Measurements from ENCODE around the gene FLACC1.

Gene FLACC1

GRCh38 chr2:201257956-201258665 is 99.0 kb downstream of the FLACC1 start:
- Histone ChIP-seq H3K9ac (ENCODE audit: low read depth in 1 of 2, low read length in 2 of 2) (peak overlapping the region; percentile 76 to 90), H3K9me3 (ENCODE audit: control insufficient read depth in 1 of 2, low read length in 2 of 2) (no peaks in the 10 kb centered on the region), H3K4me1 (ENCODE audit: control insufficient read depth in 1 of 2, insufficient read depth in 2 of 2, low read length in 2 of 2) (peaks cover 28 to 36% of the 10 kb centered on the region in 2 donors), H3K27me3 (ENCODE audit: control insufficient read depth in 1 of 2, insufficient read depth in 2 of 2, low read length in 2 of 2) (no peaks in the 10 kb centered on the region), H3K36me3 (ENCODE audit: control insufficient read depth in 1 of 2, insufficient read depth in 2 of 2, low read length in 2 of 2) (no peaks in the 10 kb centered on the region), H3K27ac (ENCODE audit: low read depth, low read length) (peak overlapping the region; percentile 93), H3K4me3 (ENCODE audit: low read depth in 1 of 2, low read length in 2 of 2) (peak overlapping the region; percentile 68 to 89)

- Histone ChIP-seq H3K27ac (ENCODE audit: low read depth, low read length) (peak overlapping the region; percentile 93), H3K9me3 (ENCODE audit: control insufficient read depth in 1 of 2, low read length in 2 of 2) (no peaks in the 10 kb centered on the region), H3K4me1 (ENCODE audit: control insufficient read depth in 1 of 2, insufficient read depth in 2 of 2, low read length in 2 of 2) (peaks cover 23 to 38% of the 10 kb centered on the region in 2 donors), H3K27me3 (ENCODE audit: control insufficient read depth in 1 of 2, insufficient read depth in 2 of 2, low read length in 2 of 2) (no peaks in the 10 kb centered on the region), H3K4me3 (ENCODE audit: low read depth in 1 of 2, low read length in 2 of 2) (peak overlapping the region; percentile 68 to 89), H3K36me3 (ENCODE audit: control insufficient read depth in 1 of 2, insufficient read depth in 2 of 2, low read length in 2 of 2) (no peaks in the 10 kb centered on the region), H3K9ac (ENCODE audit: low read depth in 1 of 2, low read length in 2 of 2) (peak overlapping the region; percentile 76 to 90)
Measured at GRCh38 chr2:201257381-201257955, 99.7 kb downstream of the FLACC1 start.

GRCh38 chr2:201256082-201256481 is 101.1 kb downstream of the FLACC1 start:
- Histone ChIP-seq H3K36me3 (ENCODE audit: control insufficient read depth in 1 of 2, insufficient read depth in 2 of 2, low read length in 2 of 2) (no peaks in the 10 kb centered on the region), H3K27me3 (ENCODE audit: control insufficient read depth in 1 of 2, insufficient read depth in 2 of 2, low read length in 2 of 2) (no peaks in the 10 kb centered on the region), H3K9me3 (ENCODE audit: control insufficient read depth in 1 of 2, low read length in 2 of 2) (no peaks in the 10 kb centered on the region), H3K4me3 (ENCODE audit: low read depth in 1 of 2, low read length in 2 of 2) (no peak overlapping the region), H3K4me1 (ENCODE audit: control insufficient read depth in 1 of 2, insufficient read depth in 2 of 2, low read length in 2 of 2) (peaks cover 18 to 35% of the 10 kb centered on the region in 2 donors), H3K27ac (ENCODE audit: low read depth, low read length) (no peak overlapping the region), H3K9ac (ENCODE audit: low read depth in 1 of 2, low read length in 2 of 2) (no peak overlapping the region)

- H3K4me1 ChIP-seq (ENCODE audit: control insufficient read depth in 1 of 2, insufficient read depth in 2 of 2, low read length in 2 of 2), result peaks cover 15 to 31% of the 10 kb centered on the region in 2 donors
- H3K36me3 ChIP-seq (ENCODE audit: control insufficient read depth in 1 of 2, insufficient read depth in 2 of 2, low read length in 2 of 2), result no peaks in the 10 kb centered on the region
- H3K27ac ChIP-seq (ENCODE audit: low read depth, low read length), result no peak overlapping the region
Measured at GRCh38 chr2:201255408-201256033, 101.6 kb downstream of the FLACC1 start.

GRCh38 chr2:201254081-201254730 is 102.9 kb downstream of the FLACC1 start:
- Histone ChIP-seq H3K4me1 (ENCODE audit: control insufficient read depth in 1 of 2, insufficient read depth in 2 of 2, low read length in 2 of 2) (peaks cover 8 to 20% of the 10 kb centered on the region in 2 donors), H3K36me3 (ENCODE audit: control insufficient read depth in 1 of 2, insufficient read depth in 2 of 2, low read length in 2 of 2) (no peaks in the 10 kb centered on the region), H3K27me3 (ENCODE audit: control insufficient read depth in 1 of 2, insufficient read depth in 2 of 2, low read length in 2 of 2) (no peaks in the 10 kb centered on the region), H3K9ac (ENCODE audit: low read depth in 1 of 2, low read length in 2 of 2) (no peak overlapping the region), H3K9me3 (ENCODE audit: control insufficient read depth in 1 of 2, low read length in 2 of 2) (no peaks in the 10 kb centered on the region), H3K4me3 (ENCODE audit: low read depth in 1 of 2, low read length in 2 of 2) (no peak overlapping the region), H3K27ac (ENCODE audit: low read depth, low read length) (no peak overlapping the region)

More at GRCh38 chr2:201255408-201256033, 101.6 kb downstream of the FLACC1 start:
- Histone ChIP-seq H3K27me3 (ENCODE audit: control insufficient read depth in 1 of 2, insufficient read depth in 2 of 2, low read length in 2 of 2) (no peaks in the 10 kb centered on the region), H3K9ac (ENCODE audit: low read depth in 1 of 2, low read length in 2 of 2) (no peak overlapping the region), H3K9me3 (ENCODE audit: control insufficient read depth in 1 of 2, low read length in 2 of 2) (no peaks in the 10 kb centered on the region), H3K4me3 (ENCODE audit: low read depth in 1 of 2, low read length in 2 of 2) (no peak overlapping the region)

GRCh38 chr2:201250741-201251140 is 106.4 kb downstream of the FLACC1 start:
- Histone ChIP-seq H3K9ac (ENCODE audit: low read depth in 1 of 2, low read length in 2 of 2) (no peak overlapping the region), H3K4me1 (ENCODE audit: control insufficient read depth in 1 of 2, insufficient read depth in 2 of 2, low read length in 2 of 2) (peaks cover 8 to 10% of the 10 kb centered on the region in 2 donors), H3K27me3 (ENCODE audit: control insufficient read depth in 1 of 2, insufficient read depth in 2 of 2, low read length in 2 of 2) (no peaks in the 10 kb centered on the region), H3K9me3 (ENCODE audit: control insufficient read depth in 1 of 2, low read length in 2 of 2) (no peaks in the 10 kb centered on the region), H3K4me3 (ENCODE audit: low read depth in 1 of 2, low read length in 2 of 2) (no peak overlapping the region), H3K27ac (ENCODE audit: low read depth, low read length) (no peak overlapping the region), H3K36me3 (ENCODE audit: control insufficient read depth in 1 of 2, insufficient read depth in 2 of 2, low read length in 2 of 2) (no peaks in the 10 kb centered on the region)

- no peak overlapping the region for H3K4me3 ChIP-seq (ENCODE audit: low read depth in 1 of 2, low read length in 2 of 2)
Measured at GRCh38 chr2:201249889-201250288, 107.3 kb downstream of the FLACC1 start.

GRCh38 chr2:201248288-201248844 is 108.8 kb downstream of the FLACC1 start:
- H3K27me3 ChIP-seq (ENCODE audit: control insufficient read depth in 1 of 2, insufficient read depth in 2 of 2, low read length in 2 of 2), result no peaks in the 10 kb centered on the region
- no peak overlapping the region for H3K4me3 ChIP-seq (ENCODE audit: low read depth in 1 of 2, low read length in 2 of 2)
- no peaks in the 10 kb centered on the region for H3K36me3 ChIP-seq (ENCODE audit: control insufficient read depth in 1 of 2, insufficient read depth in 2 of 2, low read length in 2 of 2)
- peaks cover 0 to 2% of the 10 kb centered on the region in 2 donors for H3K4me1 ChIP-seq (ENCODE audit: control insufficient read depth in 1 of 2, insufficient read depth in 2 of 2, low read length in 2 of 2)
- no peaks in the 10 kb centered on the region for H3K9me3 ChIP-seq (ENCODE audit: control insufficient read depth in 1 of 2, low read length in 2 of 2)
- H3K27ac ChIP-seq (ENCODE audit: low read depth, low read length), result no peak overlapping the region
- no peak overlapping the region for H3K9ac ChIP-seq (ENCODE audit: low read depth in 1 of 2, low read length in 2 of 2)

More at GRCh38 chr2:201249889-201250288, 107.3 kb downstream of the FLACC1 start:
- peaks cover 8 to 10% of the 10 kb centered on the region in 2 donors for H3K4me1 ChIP-seq (ENCODE audit: control insufficient read depth in 1 of 2, insufficient read depth in 2 of 2, low read length in 2 of 2)
- no peaks in the 10 kb centered on the region for H3K36me3 ChIP-seq (ENCODE audit: control insufficient read depth in 1 of 2, insufficient read depth in 2 of 2, low read length in 2 of 2)
- H3K27ac ChIP-seq (ENCODE audit: low read depth, low read length), result no peak overlapping the region
- no peak overlapping the region for H3K9ac ChIP-seq (ENCODE audit: low read depth in 1 of 2, low read length in 2 of 2)
- no peaks in the 10 kb centered on the region for H3K9me3 ChIP-seq (ENCODE audit: control insufficient read depth in 1 of 2, low read length in 2 of 2)
- H3K27me3 ChIP-seq (ENCODE audit: control insufficient read depth in 1 of 2, insufficient read depth in 2 of 2, low read length in 2 of 2), result no peaks in the 10 kb centered on the region

GRCh38 chr2:201246280-201246679 is 110.9 kb downstream of the FLACC1 start:
- Histone ChIP-seq H3K4me3 (ENCODE audit: low read depth in 1 of 2, low read length in 2 of 2) (no peak overlapping the region), H3K27me3 (ENCODE audit: control insufficient read depth in 1 of 2, insufficient read depth in 2 of 2, low read length in 2 of 2) (no peaks in the 10 kb centered on the region), H3K9me3 (ENCODE audit: control insufficient read depth in 1 of 2, low read length in 2 of 2) (no peaks in the 10 kb centered on the region), H3K9ac (ENCODE audit: low read depth in 1 of 2, low read length in 2 of 2) (no peak overlapping the region), H3K4me1 (ENCODE audit: control insufficient read depth in 1 of 2, insufficient read depth in 2 of 2, low read length in 2 of 2) (no peaks in the 10 kb centered on the region), H3K36me3 (ENCODE audit: control insufficient read depth in 1 of 2, insufficient read depth in 2 of 2, low read length in 2 of 2) (peaks cover 0 to 5% of the 10 kb centered on the region in 2 donors), H3K27ac (ENCODE audit: low read depth, low read length) (no peak overlapping the region)
